Liver (tissue), 3 donors: Measurements from ENCODE around the gene PTH1R.

Source experiments
- CTCF ChIP-seq: fragments of 150-350 bp; IDR thresholded peaks from 2 replicates; pipeline ENCODE4 v1.5.1; 2017; ENCODE audit warnings: improper control_type of control experiment, low read depth, low read length; ENCODE audit not compliant: missing input control
- EGR1 ChIP-seq, 2 donors: IDR thresholded peaks; 2 replicates each; pipeline ENCODE4 v1.6.1; 2016 to 2018; ENCODE audit warnings: antibody characterized with exemption in 2 of 2, low read depth in 2 of 2
- JUND ChIP-seq, 2 donors: IDR thresholded peaks; 2 replicates each; pipeline ENCODE4 v1.6.1; 2016; ENCODE audit warnings: antibody characterized with exemption in 2 of 2
- MAX ChIP-seq: IDR thresholded peaks from 2 replicates; pipeline ENCODE4 v1.6.1; 2016; ENCODE audit warnings: antibody characterized with exemption
- RAD21 ChIP-seq, 2 donors: IDR thresholded peaks; 2 replicates each; pipeline ENCODE4 v1.6.1; 2016; ENCODE audit warnings: antibody characterized with exemption in 2 of 2, mild to moderate bottlenecking in 2 of 2
- REST ChIP-seq: IDR thresholded peaks from 2 replicates; pipeline ENCODE4 v1.6.1; 2016; ENCODE audit warnings: antibody characterized with exemption, mild to moderate bottlenecking
- donor health status: healthy.
- donor health status: healthy.

- TF ChIP-seq CTCF (no peak), EGR1 (IDR thresholded peaks at IDR 0.05; ENCODE audit: low read depth in 2 of 2) (no peak), JUND (IDR thresholded peaks at IDR 0.05) (no peak), MAX (no peak), RAD21 (IDR thresholded peaks at IDR 0.05) (no peak), REST (no peak)
These were observed 33.1 kb upstream of the PTH1R start for GRCh38 chr3:46844397-46844796.
